Globus pallidus (tissue), 1 donor: Measurements from ENCODE around the gene SEZ6.

Source experiments
- DNase-seq: peaks from one replicate; pipeline ENCODE4 v3.0.0-alpha.2; 2015; ENCODE audit warnings: low spot score

The SEZ6 gene

DNA sequence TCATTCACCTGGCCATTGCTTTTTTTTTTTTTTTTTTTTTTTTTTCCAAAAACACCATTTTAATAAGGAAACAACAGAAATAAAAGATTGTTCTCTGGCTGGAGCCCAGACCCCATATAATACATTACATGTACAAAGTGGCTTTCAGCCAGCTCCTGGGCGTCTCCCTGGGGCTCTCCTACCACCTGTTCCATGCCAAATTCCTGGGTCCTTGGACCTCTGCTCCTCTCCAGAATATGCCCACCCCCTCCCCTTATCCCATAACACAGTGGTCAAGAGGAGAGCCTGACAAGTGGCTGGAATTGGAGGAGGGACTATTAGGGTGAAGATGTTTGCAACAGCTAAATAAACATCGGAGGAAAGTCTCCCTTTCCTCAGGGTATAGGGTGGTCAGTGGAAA, 50.9 kb downstream of the SEZ6 start:
- no peak for DNase-seq

- no peak for DNase-seq
These were observed 52.3 kb downstream of the SEZ6 start for GRCh38 chr17:28953444-28954118.

DNA sequence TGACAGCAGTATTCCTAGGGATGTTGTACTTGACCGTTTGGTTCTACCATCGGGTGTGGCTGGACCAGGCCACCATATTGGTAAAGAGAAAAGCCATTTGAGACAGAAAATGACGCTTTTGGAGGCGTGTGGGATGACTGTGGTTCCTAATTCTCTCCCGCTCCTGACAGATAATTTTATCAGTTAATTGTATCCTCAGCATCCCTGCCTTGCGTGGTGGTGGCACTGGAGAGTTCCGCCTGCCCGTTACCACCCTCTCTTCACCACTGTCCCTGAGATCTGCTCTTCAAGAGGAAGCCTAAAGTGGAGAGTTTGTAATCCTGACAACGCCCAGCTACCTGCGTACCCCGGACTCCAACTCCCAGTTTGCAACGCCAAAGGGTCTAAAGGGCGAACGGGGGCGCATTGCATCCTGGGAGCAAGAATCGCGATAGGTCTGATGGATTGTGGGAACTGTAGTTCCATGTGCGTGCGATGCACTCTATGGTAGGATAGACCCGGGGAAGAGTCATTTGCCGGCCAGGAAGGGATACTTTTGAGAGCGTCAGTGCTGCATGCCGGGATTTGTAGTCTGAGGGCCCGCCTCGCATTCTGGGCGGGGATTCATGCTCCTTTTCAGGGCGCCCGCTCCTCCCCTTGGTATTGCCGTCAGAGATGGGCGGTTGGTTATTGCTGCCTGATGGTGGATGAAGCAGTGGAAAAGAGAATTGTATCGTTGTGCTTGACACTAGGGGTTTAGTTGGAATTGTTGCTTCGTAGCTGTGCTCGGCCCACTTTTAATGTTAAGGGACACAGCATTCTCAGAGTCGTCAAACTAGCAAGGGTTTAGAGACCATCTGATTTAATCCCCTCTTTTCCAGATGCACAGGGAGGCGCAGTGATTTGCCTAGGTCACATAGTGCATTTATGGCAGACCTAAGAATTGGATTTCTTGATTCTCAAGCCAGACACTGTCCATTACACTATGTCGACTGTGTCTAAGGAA, 53.5 kb downstream of the SEZ6 start:
- peak; percentile 100 for DNase-seq

- peak; percentile 100 for DNase-seq
These were observed 54.3 kb downstream of the SEZ6 start, which contains the start of gene PHF12 for GRCh38 chr17:28951428-28951990. TSS of gene PHF12 (minus strand) at chr17:28951518. CDS start at chr17:28950960, 558 bp downstream.

- DNase-seq, result peak; percentile 49
These were observed 54.9 kb downstream of the SEZ6 start for GRCh38 chr17:28950752-28951427.

DNA sequence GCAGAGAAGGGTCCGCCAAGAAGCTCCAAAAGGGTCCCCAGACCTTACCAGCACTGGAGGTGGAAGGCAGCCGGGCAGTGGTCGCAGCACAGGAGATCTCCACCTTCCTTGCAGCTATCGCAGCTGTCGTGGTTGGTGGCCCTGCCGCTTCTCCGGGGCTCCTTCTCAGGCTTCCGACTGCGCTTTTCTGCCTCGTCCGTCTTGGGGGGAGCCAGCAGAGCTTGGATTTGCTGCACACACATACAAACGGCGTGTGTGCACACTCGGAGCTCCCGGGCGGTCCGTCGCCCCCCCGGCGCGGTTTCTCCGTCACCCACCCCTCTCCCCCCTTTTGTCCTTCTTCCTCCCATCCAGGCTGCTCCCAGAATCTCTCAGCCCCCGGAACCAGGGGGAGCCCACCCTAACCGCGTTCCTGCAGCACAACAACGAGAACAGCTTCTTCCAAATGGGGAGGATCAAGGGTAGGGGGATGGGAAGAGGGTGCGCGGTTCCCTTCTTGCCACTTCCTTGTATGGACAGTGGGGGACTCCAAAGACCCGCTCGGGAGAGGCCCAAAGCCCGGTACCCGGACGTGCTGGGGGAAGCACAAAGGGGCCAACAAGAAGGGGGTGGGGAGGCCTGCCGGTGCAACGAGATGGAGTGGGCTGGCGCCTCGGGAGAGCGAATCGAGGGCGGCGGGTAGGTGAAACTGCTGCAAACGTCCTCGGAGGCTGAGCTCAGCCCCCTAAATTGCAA, 55.6 kb downstream of the SEZ6 start:
- peak; percentile 57 for DNase-seq

DNA sequence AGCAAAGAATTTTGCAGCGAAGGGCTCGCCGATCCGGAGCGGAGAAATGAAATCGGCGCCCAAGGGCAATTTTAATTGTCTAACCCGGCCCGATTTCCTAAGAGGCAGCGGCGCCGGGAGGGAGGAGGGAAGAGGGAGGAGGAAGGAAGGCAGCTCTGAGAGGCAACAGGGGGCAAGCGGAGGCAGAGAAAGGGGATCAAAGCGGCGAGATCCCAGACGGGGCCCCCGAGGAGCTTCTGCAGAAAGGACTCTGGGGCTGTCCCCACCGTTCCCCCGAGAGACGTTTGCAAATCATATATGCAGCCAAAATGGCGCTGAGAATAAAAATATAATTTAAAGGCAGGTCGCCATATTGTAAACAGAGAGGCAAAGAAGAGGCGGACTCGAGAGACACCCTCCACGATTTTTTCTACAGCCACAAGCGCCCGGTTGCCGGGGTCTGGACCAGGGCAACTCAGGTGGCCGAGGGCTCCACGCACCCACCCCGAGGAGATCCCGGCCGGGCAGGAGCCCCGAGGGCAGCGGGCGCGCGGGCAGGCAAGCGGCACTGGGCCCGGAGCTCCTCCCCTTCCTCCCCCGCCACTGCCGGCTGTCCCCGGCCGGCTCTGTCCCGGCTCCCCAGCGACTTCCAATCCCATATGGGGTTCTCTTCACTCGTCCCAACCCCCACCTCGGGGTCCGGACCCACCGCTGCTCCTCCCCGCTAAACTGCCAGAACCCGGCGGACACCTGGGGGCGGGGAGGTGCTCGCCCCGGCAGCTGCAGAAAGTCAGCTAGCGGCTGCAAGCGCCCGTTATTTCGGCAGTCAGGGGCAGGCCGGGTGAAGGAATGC, 56.4 kb downstream of the SEZ6 start:
- peak; percentile 68 for DNase-seq

DNA sequence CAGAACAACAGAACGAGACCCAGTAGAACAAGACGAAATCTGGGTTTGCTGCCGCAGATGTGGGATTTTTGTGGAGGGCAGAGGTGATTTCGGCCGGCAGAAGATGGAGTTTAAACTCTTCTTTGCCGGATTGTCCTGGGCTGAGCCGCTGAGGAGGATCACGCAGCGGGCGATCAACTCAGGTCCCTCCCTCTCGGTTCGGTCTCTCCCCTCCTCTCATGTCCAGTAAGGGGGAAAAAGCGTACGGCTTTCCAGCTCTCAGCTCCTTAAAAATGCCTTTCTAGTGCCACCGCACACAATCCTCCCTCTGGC, 57.0 kb downstream of the SEZ6 start:
- no peak for DNase-seq

- DNase-seq, result no peak
These were observed 57.5 kb downstream of the SEZ6 start for GRCh38 chr17:28948342-28948741.

- no peak for DNase-seq
These were observed 58.2 kb downstream of the SEZ6 start for GRCh38 chr17:28947639-28948038.

DNA sequence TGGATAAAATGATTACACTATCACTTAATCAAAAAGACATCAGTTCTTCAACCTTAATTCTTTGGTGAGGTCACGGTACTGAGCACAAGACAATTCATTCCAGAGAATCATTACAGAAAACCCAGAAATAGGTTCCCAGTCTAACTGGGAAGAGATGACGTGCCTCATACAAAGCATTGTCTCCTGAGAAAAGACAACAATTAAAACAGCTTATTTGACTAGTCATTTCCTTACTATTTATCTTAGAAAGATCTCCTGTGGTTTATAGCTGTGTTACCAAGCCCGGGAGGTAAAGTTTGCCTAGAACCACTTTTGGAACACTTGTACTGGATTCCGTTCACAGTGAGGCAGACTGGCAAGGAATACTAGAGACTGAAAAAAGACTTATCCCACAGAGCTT, 59.6 kb downstream of the SEZ6 start:
- DNase-seq, result no peak

DNA sequence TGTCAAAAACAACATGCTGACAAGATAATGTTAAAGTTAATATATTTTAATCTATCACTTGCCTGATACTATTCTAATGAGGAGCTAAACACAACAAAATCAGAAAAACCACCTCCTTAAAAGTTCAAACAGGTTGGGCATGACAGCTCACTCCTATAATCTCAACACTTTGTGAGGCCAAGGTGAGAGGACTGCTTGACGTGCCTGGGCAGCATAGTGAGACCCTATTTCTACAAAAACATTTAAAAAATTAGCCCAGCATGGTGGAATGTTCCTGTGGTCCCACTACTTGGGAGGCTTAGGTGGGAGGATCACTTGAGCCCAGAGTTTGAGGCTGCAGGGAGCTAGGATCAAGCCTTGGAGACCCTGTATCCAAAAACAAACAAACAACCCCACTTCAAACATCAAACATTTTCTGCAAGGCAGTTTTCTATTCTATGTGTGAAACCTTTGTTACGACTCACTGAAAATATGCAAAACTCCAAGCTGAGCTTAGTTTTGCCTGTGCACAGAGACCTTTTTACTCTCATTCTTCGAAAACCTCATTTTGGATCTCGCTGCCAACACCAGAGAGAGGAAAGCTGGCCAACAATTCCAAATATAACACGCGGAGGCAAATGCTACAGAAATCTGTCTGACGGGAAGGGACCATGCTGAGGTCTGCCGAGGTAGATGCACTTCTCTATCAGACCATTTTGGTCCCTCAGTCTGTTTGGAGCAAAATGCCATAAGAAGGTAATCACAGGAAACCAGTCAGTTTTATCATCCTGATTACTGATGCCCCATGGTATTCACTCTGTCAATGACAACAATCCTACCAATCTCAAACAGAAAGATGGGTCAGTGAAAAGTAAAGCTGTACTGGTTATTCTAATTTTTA, 60.7 kb downstream of the SEZ6 start:
- DNase-seq, result no peak

- no peak for DNase-seq
These were observed 61.5 kb downstream of the SEZ6 start for GRCh38 chr17:28944343-28944742.

GRCh38 chr17:28942925-28943324, 62.9 kb downstream of the SEZ6 start:
- DNase-seq, result no peak

DNA sequence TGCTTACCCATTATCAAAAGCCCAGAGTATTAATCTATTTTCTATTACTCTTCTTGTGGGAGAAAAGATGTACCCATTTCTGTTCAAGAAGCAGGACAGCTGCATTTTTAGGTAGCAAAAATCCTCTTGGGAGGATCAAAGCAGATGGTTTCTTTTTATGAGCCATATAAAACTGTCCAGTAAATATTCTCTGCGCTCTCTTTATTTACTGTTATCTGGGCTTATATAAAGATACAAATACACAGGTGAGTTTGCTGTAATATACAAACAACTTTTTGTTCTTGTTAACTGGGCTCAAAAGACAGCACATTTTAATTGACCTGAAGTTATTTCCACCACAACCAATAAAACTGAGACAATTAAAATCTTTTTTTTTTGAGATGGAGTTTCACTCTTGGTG, 64.6 kb downstream of the SEZ6 start:
- no peak for DNase-seq

- DNase-seq, result peak; percentile 54
These were observed 65.2 kb downstream of the SEZ6 start for GRCh38 chr17:28940675-28941074.

DNA sequence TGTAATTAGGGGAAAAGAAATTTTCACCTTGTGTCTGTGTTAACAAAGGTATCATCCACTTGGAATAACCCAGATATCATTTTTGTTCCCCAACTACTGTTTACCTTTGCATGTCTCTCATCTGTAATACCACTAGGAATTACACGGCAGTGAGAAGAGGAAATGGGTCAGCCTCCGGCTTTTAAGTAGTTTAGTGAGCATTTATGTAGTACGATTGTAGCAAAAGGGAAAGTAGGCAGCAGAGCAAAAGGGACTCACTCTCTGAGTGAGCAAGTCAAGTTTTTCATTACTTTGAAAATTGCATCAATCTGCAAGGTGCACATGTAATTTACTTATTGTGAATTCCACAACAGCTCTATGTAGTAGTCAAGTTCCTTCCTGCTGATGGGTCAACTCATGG, 65.7 kb downstream of the SEZ6 start:
- no peak for DNase-seq

- DNase-seq, result peak; percentile 78
These were observed 67.3 kb downstream of the SEZ6 start for GRCh38 chr17:28938552-28938951.

- peak; percentile 94 for DNase-seq
These were observed 68.6 kb downstream of the SEZ6 start for GRCh38 chr17:28937044-28937729.
